WERI-Rb-1 (cell line): Measurements from ENCODE around the gene NMNAT2.

Experiments used
- DNase-seq: peaks from one replicate; pipeline ENCODE4 v3.0.0-alpha.2; 2020
- H3K27ac ChIP-seq: fragments of 250-450 bp; sonication (Bioruptor Pico); 2 replicates; pipeline ENCODE4 v1.5.1; 2020; ENCODE audit warnings: mild to moderate bottlenecking, moderate library complexity
- H3K27me3 ChIP-seq: fragments of 250-450 bp; sonication (Bioruptor Pico); 2 replicates; pipeline ENCODE4 v1.5.1; 2021; ENCODE audit warnings: mild to moderate bottlenecking, low read depth, moderate library complexity; ENCODE audit not compliant: insufficient read depth, severe bottlenecking
- H3K36me3 ChIP-seq: fragments of 250-450 bp; sonication (Bioruptor Pico); 2 replicates; pipeline ENCODE4 v1.5.1; 2020; ENCODE audit warnings: mild to moderate bottlenecking, moderate library complexity
- H3K4me3 ChIP-seq: 2 replicates; pipeline ENCODE4 v1.5.1; 2011; ENCODE audit warnings: low read depth, mild to moderate bottlenecking, control low read depth, low read length
- H3K9me3 ChIP-seq: fragments of 250-450 bp; sonication (Bioruptor Pico); 2 replicates; pipeline ENCODE4 v1.5.1; 2021; ENCODE audit warnings: mild to moderate bottlenecking, moderate library complexity; ENCODE audit not compliant: severe bottlenecking
- CTCF ChIP-seq: IDR thresholded peaks from 2 replicates; pipeline ENCODE4 v1.5.1; 2011; ENCODE audit warnings: low read depth, mild to moderate bottlenecking, control low read depth, inconsistent platforms, low read length

NMNAT2 gene

DNA sequence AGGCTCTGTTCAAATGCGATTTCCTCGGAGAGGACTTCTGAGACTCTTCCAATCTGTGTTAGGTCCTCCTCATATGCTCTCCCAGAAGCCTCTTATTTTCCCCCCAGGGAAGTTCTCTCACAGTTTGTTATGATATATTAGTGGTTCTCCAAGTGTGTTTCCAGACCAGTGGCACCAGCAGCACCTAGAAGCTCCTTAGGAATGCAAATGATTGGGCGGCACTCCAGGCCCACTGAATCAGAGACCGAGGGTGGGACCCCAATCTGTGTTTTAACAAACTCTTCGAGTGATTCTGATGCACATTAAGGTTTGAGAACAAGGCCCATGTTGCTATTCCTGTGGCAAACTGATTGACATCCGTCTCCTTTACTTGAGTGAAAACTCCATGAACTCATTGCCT, 63.0 kb downstream of the NMNAT2 start:
- H3K9me3 ChIP-seq, result no peaks in the 10 kb centered on the region
- no peaks in the 10 kb centered on the region for H3K27me3 ChIP-seq
- no peak for TF ChIP-seq CTCF
- H3K4me3 ChIP-seq, result no peak overlapping the region
- no peak for DNase-seq
- no peaks in the 10 kb centered on the region for H3K36me3 ChIP-seq
- H3K27ac ChIP-seq, result no peak overlapping the region

- Histone ChIP-seq H3K36me3 (no peaks in the 10 kb centered on the region), H3K27ac (no peak overlapping the region), H3K27me3 (no peaks in the 10 kb centered on the region), H3K9me3 (no peaks in the 10 kb centered on the region), H3K4me3 (no peak overlapping the region)
- no peak for DNase-seq
- TF ChIP-seq CTCF, result no peak
Observed at GRCh38 chr1:183353597-183353996, 64.6 kb downstream of the NMNAT2 start.

- no peak for TF ChIP-seq CTCF
- H3K27me3 ChIP-seq, result no peaks in the 10 kb centered on the region
- H3K4me3 ChIP-seq, result no peak overlapping the region
- no peak for DNase-seq
- no peaks in the 10 kb centered on the region for H3K9me3 ChIP-seq
- no peak overlapping the region for H3K27ac ChIP-seq
- no peaks in the 10 kb centered on the region for H3K36me3 ChIP-seq
Observed at GRCh38 chr1:183349201-183349711, 68.9 kb downstream of the NMNAT2 start.

DNA sequence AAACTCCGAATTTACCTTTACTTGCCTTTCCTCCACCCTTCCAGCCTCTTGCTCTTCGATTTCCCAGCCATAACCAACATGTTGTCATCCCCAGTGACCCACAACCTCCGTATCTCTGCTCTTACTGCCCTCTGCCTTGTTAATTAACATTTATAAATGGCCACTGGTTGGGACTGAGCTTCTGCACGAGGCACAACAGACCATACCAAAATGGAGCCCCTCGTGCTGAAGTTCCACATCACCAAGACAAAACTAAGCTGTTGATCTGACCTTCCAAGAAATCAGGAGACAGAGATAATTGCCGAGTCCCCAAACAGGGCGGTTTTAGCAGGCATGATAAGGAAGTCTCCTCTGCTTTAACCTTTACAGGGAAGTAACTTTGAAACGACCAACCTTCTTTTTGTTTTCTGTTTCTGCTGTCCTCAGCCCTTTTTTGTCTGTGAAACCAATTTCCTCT, 71.9 kb downstream of the NMNAT2 start:
- TF ChIP-seq CTCF, result no peak
- Histone ChIP-seq H3K27me3 (no peaks in the 10 kb centered on the region), H3K27ac (no peak overlapping the region), H3K9me3 (no peaks in the 10 kb centered on the region), H3K36me3 (no peaks in the 10 kb centered on the region), H3K4me3 (no peak overlapping the region)
- DNase-seq, result no peak

- H3K9me3 ChIP-seq, result no peaks in the 10 kb centered on the region
- H3K27ac ChIP-seq, result no peak overlapping the region
- DNase-seq, result no peak
- H3K27me3 ChIP-seq, result no peaks in the 10 kb centered on the region
- TF ChIP-seq CTCF, result no peak
- H3K4me3 ChIP-seq, result no peak overlapping the region
- no peaks in the 10 kb centered on the region for H3K36me3 ChIP-seq
Observed at GRCh38 chr1:183339556-183340167, 78.5 kb downstream of the NMNAT2 start.
